Activated CD4-positive, alpha-beta T cell treated with anti-CD3 and anti-CD28 coated beads, Interleukin-2, amount 50 U/mL, for 16 hours (primary cell): ENCODE measurements around the gene PHF1.

ENCODE experiments used
- DNase-seq: peaks from one replicate; pipeline ENCODE4 v3.0.0-alpha.2; 2020

Gene PHF1

DNA sequence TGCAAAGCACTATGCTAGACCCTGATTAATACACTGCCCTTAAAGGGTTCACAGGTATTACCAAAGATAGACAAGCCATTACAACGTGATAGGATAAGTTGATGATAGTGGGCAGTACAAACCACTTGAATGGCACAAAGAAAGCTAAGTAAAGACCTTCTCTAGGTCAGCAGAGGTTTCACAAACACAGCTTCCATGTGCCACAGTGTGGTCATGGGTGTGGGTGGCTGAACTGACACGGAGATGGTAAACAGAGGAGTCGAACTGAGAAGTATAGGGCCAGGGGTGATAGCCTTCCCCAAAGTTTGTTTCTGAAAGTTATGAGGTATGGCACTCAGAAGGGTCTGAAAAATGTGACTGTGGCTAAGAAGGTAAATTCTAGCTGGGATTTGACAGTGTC is 47.9 kb downstream of the PHF1 start:
- no peak for DNase-seq

- no peak for DNase-seq
Observed at GRCh38 chr6:33459226-33459625, 48.4 kb downstream of the PHF1 start.
